H1 (cell line): ENCODE results near the gene PAN2. TPM values are rescaled to one million over a fixed set of nuclear protein-coding genes. Genes with fewer than 3 reads are reported as not detected.

Experiments used
- ASH2L ChIP-seq: fragments of 200-600, 300-600 bp; sonication (generic); IDR thresholded peaks from one replicate; pipeline ENCODE4 v1.7.1; 2017; ENCODE audit warnings: low read length
- BACH1 ChIP-seq: IDR thresholded peaks from 2 replicates; pipeline ENCODE4 v1.6.1; 2012; ENCODE audit warnings: low read length, improper control_type of control experiment
- CBX8 ChIP-seq: fragments of 300-800, 300-1000 bp; sonication (generic); IDR thresholded peaks from 2 replicates; pipeline ENCODE4 v1.7.1; 2016; ENCODE audit warnings: low read depth, low read length, borderline replicate concordance
- CEBPB ChIP-seq: IDR thresholded peaks from 2 replicates; pipeline ENCODE4 v1.6.1; 2012; ENCODE audit warnings: low read depth, low read length
- EP300 ChIP-seq, 2 experiments: IDR thresholded peaks; 1 replicate in 1 of 2; 2 replicates in 1 of 2; pipeline ENCODE4 v1.6.1; 2011 to 2012; ENCODE audit warnings: low read depth in 2 of 2, low read length in 2 of 2, mild to moderate bottlenecking in 2 of 2, borderline replicate concordance in 1 of 2, inconsistent platforms in 1 of 2, moderate library complexity in 1 of 2
- FOSL1 ChIP-seq: IDR thresholded peaks from 2 replicates; pipeline ENCODE4 v1.6.1; 2011; ENCODE audit warnings: mild to moderate bottlenecking, low read depth, low read length, moderate library complexity; ENCODE audit not compliant: insufficient read depth
- HDAC6 ChIP-seq: IDR thresholded peaks from one replicate; pipeline ENCODE4 v1.7.1; 2012; ENCODE audit warnings: low read depth, mild to moderate bottlenecking, inconsistent platforms, low read length, moderate library complexity
- KDM5A ChIP-seq: fragments of 200-600 bp; IDR thresholded peaks from 2 replicates; pipeline ENCODE4 v1.7.1; 2012; ENCODE audit warnings: mild to moderate bottlenecking, low read length, inconsistent platforms, mixed read lengths
- MAX ChIP-seq: IDR thresholded peaks from 2 replicates; pipeline ENCODE4 v1.6.1; 2012; ENCODE audit warnings: inconsistent platforms
- PHF8 ChIP-seq: fragments of 200-600 bp; sonication (generic); conservative IDR thresholded peaks from 2 replicates; pipeline ENCODE4 v1.7.1; 2012; ENCODE audit warnings: low read depth, mild to moderate bottlenecking, inconsistent platforms, low read length, moderate library complexity
- POLR2A ChIP-seq, 2 experiments: IDR thresholded peaks; 1 replicate in 1 of 2; 2 replicates in 1 of 2; pipeline ENCODE4 v1.6.1; 2011; ENCODE audit warnings: low read depth in 2 of 2, low read length in 2 of 2, mild to moderate bottlenecking in 2 of 2; ENCODE audit errors: control extremely low read depth in 1 of 2
- RFX5 ChIP-seq: IDR thresholded peaks from 2 replicates; pipeline ENCODE4 v1.6.1; 2011; ENCODE audit warnings: low read depth, low read length, improper control_type of control experiment, borderline replicate concordance
- RNF2 ChIP-seq: fragments of 200-900, 300-1000 bp; sonication (generic); IDR thresholded peaks from 2 replicates; pipeline ENCODE4 v1.7.1; 2016; ENCODE audit warnings: borderline replicate concordance, low read depth, mild to moderate bottlenecking, antibody characterized with exemption, low read length; ENCODE audit not compliant: poor library complexity, severe bottlenecking; ENCODE audit errors: missing control alignments
- RXRA ChIP-seq: IDR thresholded peaks from 2 replicates; pipeline ENCODE4 v1.6.1; 2011; ENCODE audit warnings: low read depth, mild to moderate bottlenecking, low read length, moderate library complexity; ENCODE audit not compliant: insufficient read depth
- SIX5 ChIP-seq: IDR thresholded peaks from 2 replicates; pipeline ENCODE4 v1.6.1; 2011; ENCODE audit warnings: mild to moderate bottlenecking, low read depth, low read length
- SP1 ChIP-seq: IDR thresholded peaks from 2 replicates; pipeline ENCODE4 v1.6.1; 2011; ENCODE audit warnings: low read depth, low read length
- SP2 ChIP-seq: IDR thresholded peaks from 2 replicates; pipeline ENCODE4 v1.6.1; 2012; ENCODE audit warnings: mild to moderate bottlenecking, low read length, inconsistent platforms
- SP4 ChIP-seq: IDR thresholded peaks from 2 replicates; pipeline ENCODE4 v1.6.1; 2012; ENCODE audit warnings: low read length, inconsistent platforms
- TAF7 ChIP-seq: optimal IDR thresholded peaks from 2 replicates; pipeline ENCODE3; 2011; ENCODE audit warnings: low read depth, mild to moderate bottlenecking, inconsistent platforms, low read length, moderate library complexity, borderline replicate concordance
- TCF12 ChIP-seq: IDR thresholded peaks from 2 replicates; pipeline ENCODE4 v1.6.1; 2011; ENCODE audit warnings: low read depth, mild to moderate bottlenecking, low read length
- USF2 ChIP-seq: IDR thresholded peaks from 2 replicates; pipeline ENCODE4 v1.6.1; 2011; ENCODE audit warnings: low read length, improper control_type of control experiment
- YY1 ChIP-seq: IDR thresholded peaks from 2 replicates; pipeline ENCODE4 v1.6.1; 2011; ENCODE audit warnings: low read depth, mild to moderate bottlenecking, low read length
- ZNF274 ChIP-seq: IDR thresholded peaks from 2 replicates; pipeline ENCODE4 v1.7.0; 2012; ENCODE audit warnings: low read length, borderline replicate concordance; ENCODE audit errors: extremely low read depth
- polyA plus RNA-seq, 7 experiments: library from polyadenylated mRNA; depleted of rRNA in 3 of 7; stranded (reverse) in 5 of 7; unstranded in 2 of 7; fragments of >200 nt in 5 of 7; fragments of 200-250 nt in 2 of 7; gene quantifications; 1 replicate in 5 of 7; 2 replicates in 1 of 7; 4 replicates in 1 of 7; pipeline versions ENCODE4 v1.2.1 to v1.2.3, GENCODE V29; 2011 to 2013; ENCODE audit warnings: missing spikeins in 2 of 7, mixed read lengths in 2 of 7
- total RNA-seq: library from RNA; stranded (reverse); fragmentation: NEBNext Ultra II Directional; extraction: Animal tissue kit (Norgen Biotek cat#: 25700); gene quantifications from 2 replicates; pipeline ENCODE4 v1.2.1, GENCODE V29; 2021

PAN2 gene
- total and polyA plus RNA-seq, 2 of the 8 experiments (the other 6 are each of a cell fraction or from before 2014, with no cell fraction given): 29.6 to 36.7 TPM

- TF ChIP-seq FOSL1 (no peak), RXRA (no peak), SIX5 (no peak), HDAC6 (no peak), POLR2A (IDR thresholded peaks at IDR 0.05; ENCODE audit: control extremely low read depth in 1 of 2, low read depth in 2 of 2, low read length in 2 of 2) (peak in 1 of 2 experiments; percentile 56; a peak in 2 of 3 replicates), TAF7 (peak; percentile 18), MAX (0 out of 2 replicates have a peak, but pooled peaks have one; percentile 34), ZNF274 (no peak), RNF2 (no peak), ASH2L (peak; percentile 82), CBX8 (no peak), YY1 (no peak), USF2 (no peak), PHF8 (peak; percentile 61), TCF12 (0 out of 2 replicates have a peak, but pooled peaks have one; percentile 7), RFX5 (no peak), SP1 (peak; percentile 88), KDM5A (no peak), CEBPB (no peak), EP300 (IDR thresholded peaks at IDR 0.05; ENCODE audit: borderline replicate concordance in 1 of 2, low read depth in 2 of 2, low read length in 2 of 2) (peak; percentile 65 to 71; a peak in 2 of 3 replicates), SP4 (0 out of 2 replicates have a peak, but pooled peaks have one; percentile 69), SP2 (0 out of 2 replicates have a peak, but pooled peaks have one; percentile 8), BACH1 (no peak)
Observed at GRCh38 chr12:56359851-56360767, 26.3 kb upstream of the PAN2 start, which contains the start of gene STAT2 (continued).
